ENCODE measurements around the gene ABI3BP.

ABI3BP gene

GRCh38 chr3:101038393-101038792 is 45.2 kb upstream of the ABI3BP start:
- TF ChIP-seq NFIC (IDR thresholded peaks at IDR 0.05) (no peak), RAD21 (IDR thresholded peaks at IDR 0.05; ENCODE audit: low read depth) (no peak), TAF1 (IDR thresholded peaks at IDR 0.05; ENCODE audit: low read depth) (no peak), USF1 (IDR thresholded peaks at IDR 0.05) (no peak), CEBPB (IDR thresholded peaks at IDR 0.05) (no peak), REST (IDR thresholded peaks at IDR 0.05; ENCODE audit: low read depth) (no peak), YY1 (IDR thresholded peaks at IDR 0.05; ENCODE audit: low read depth) (no peak), TCF12 (IDR thresholded peaks at IDR 0.05; ENCODE audit: low read depth) (no peak), MAX (IDR thresholded peaks at IDR 0.05) (no peak), CREB1 (IDR thresholded peaks at IDR 0.05; ENCODE audit: low read depth) (no peak), EP300 (IDR thresholded peaks at IDR 0.05; ENCODE audit: borderline replicate concordance) (no peak), ZBTB7A (IDR thresholded peaks at IDR 0.05; ENCODE audit: low read depth) (no peak), FOXM1 (IDR thresholded peaks at IDR 0.05; ENCODE audit: borderline replicate concordance, low read depth) (no peak), EGR1 (IDR thresholded peaks at IDR 0.05) (no peak), TEAD4 (IDR thresholded peaks at IDR 0.05) (no peak)

GRCh38 chr3:101037613-101038012 is 44.4 kb upstream of the ABI3BP start:
- TF ChIP-seq REST (IDR thresholded peaks at IDR 0.05; ENCODE audit: low read depth) (no peak), CEBPB (IDR thresholded peaks at IDR 0.05) (no peak), MAX (IDR thresholded peaks at IDR 0.05) (no peak), TAF1 (IDR thresholded peaks at IDR 0.05; ENCODE audit: low read depth) (no peak), ZBTB7A (IDR thresholded peaks at IDR 0.05; ENCODE audit: low read depth) (no peak), RAD21 (IDR thresholded peaks at IDR 0.05; ENCODE audit: low read depth) (no peak), CREB1 (IDR thresholded peaks at IDR 0.05; ENCODE audit: low read depth) (no peak), EGR1 (IDR thresholded peaks at IDR 0.05) (no peak), NFIC (IDR thresholded peaks at IDR 0.05) (no peak), TCF12 (IDR thresholded peaks at IDR 0.05; ENCODE audit: low read depth) (no peak), FOXM1 (IDR thresholded peaks at IDR 0.05; ENCODE audit: borderline replicate concordance, low read depth) (no peak), EP300 (IDR thresholded peaks at IDR 0.05; ENCODE audit: borderline replicate concordance) (no peak), YY1 (IDR thresholded peaks at IDR 0.05; ENCODE audit: low read depth) (no peak), USF1 (IDR thresholded peaks at IDR 0.05) (no peak), TEAD4 (IDR thresholded peaks at IDR 0.05) (no peak)

- TF ChIP-seq EGR1 (IDR thresholded peaks at IDR 0.05), result no peak
- TF ChIP-seq TEAD4 (IDR thresholded peaks at IDR 0.05), result no peak
- no peak for TF ChIP-seq MAX (IDR thresholded peaks at IDR 0.05)
- TF ChIP-seq TCF12 (IDR thresholded peaks at IDR 0.05; ENCODE audit: low read depth), result no peak
These were observed 43.5 kb upstream of the ABI3BP start for GRCh38 chr3:101036676-101037075.

GRCh38 chr3:101036213-101036618 is 43.0 kb upstream of the ABI3BP start:
- no peak for TF ChIP-seq TAF1 (IDR thresholded peaks at IDR 0.05; ENCODE audit: low read depth)
- TF ChIP-seq RAD21 (IDR thresholded peaks at IDR 0.05; ENCODE audit: low read depth), result no peak
- TF ChIP-seq EGR1 (IDR thresholded peaks at IDR 0.05), result no peak
- TF ChIP-seq EP300 (IDR thresholded peaks at IDR 0.05; ENCODE audit: borderline replicate concordance), result peak; percentile 75; the same call in 1 of the 2 replicates
- TF ChIP-seq ZBTB7A (IDR thresholded peaks at IDR 0.05; ENCODE audit: low read depth), result no peak
- TF ChIP-seq REST (IDR thresholded peaks at IDR 0.05; ENCODE audit: low read depth), result no peak
- TF ChIP-seq TCF12 (IDR thresholded peaks at IDR 0.05; ENCODE audit: low read depth), result peak; percentile 75
- TF ChIP-seq FOXM1 (IDR thresholded peaks at IDR 0.05; ENCODE audit: borderline replicate concordance, low read depth), result no peak; the same call in 1 of the 2 replicates
- peak; percentile 51; the same call in 1 of the 2 replicates for TF ChIP-seq CEBPB (IDR thresholded peaks at IDR 0.05)
- no peak for TF ChIP-seq YY1 (IDR thresholded peaks at IDR 0.05; ENCODE audit: low read depth)
- peak; percentile 42; the same call in 1 of the 2 replicates for TF ChIP-seq NFIC (IDR thresholded peaks at IDR 0.05)
- TF ChIP-seq CREB1 (IDR thresholded peaks at IDR 0.05; ENCODE audit: low read depth), result no peak
- no peak for TF ChIP-seq USF1 (IDR thresholded peaks at IDR 0.05)
- peak; percentile 97 for TF ChIP-seq TEAD4 (IDR thresholded peaks at IDR 0.05)
- TF ChIP-seq MAX (IDR thresholded peaks at IDR 0.05), result no peak

Measured in Ishikawa (cell line).